Measurements from ENCODE around the gene MTERF4. TPM values are rescaled to one million over a fixed set of nuclear protein-coding genes. Genes with fewer than 3 reads are reported as not detected.

The MTERF4 gene
- total and polyA plus RNA-seq, 10 of the 15 experiments (the other 5 are each of a cell fraction or from before 2014, with no cell fraction given): 36.7 to 69.1 (median 45.5) TPM

DNA sequence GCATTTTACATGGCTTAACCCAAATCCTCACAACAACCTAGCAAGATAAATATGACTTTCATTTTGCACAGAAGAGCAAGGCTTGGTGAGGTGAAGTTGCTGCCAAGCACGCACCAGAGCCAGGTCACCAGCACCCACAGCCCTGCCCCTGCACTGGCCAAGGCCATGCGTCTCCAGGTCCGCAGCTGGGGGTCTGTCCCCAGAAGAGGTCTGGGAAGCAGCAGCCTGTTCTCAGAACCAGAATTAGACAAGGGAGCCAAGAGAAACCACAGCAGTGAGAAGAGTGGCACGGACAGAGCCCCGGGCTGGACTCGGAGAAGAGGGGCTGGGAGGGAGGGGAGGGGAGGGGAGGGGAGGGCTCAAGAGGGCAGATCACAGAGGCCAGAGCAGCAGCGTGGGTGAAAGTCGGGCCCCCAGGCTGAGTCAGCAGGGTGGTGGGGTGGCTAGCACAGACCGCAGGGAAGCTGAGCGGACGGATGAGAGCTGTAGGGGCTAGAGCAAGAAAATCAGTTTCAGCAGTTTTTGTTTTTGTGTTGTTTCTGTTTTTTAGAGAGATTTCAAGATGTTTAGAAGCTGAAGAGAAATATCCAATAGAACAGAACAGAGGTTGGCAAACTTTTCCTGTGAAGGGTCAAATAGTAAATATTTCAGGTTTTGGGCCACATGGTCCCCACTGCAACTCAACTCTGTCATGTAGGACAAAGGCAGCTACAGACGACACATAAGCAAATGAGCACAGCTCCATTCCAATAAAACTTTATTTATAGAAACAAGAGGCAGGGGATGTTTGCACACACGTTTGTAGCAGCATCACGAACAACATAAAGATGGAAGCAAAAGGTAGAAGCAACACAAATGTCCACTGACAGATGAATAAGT, 7.4 kb upstream of the MTERF4 start:
- ChIA-PET SMC1A (ENCODE audit: uncharacterized antibody, unreplicated experiment) (interaction anchor here (0.8 to 6.5 kb wide), 8 partner anchors 8 to 40 kb away, joined by 3 to 53 read pairs (median 6); partner anchors contain the start of genes MTERF4, PASK and PPP1R7), POLR2A (interaction anchor here (1.0 to 5.2 kb wide), 3 partner anchors 8 to 17 kb away, joined by 3 to 54 read pairs (median 4); partner anchors contain the start of gene MTERF4), RAD21 (ENCODE audit: unreplicated experiment) (interaction anchor here (0.8 to 4.9 kb wide), 5 partner anchors 9 to 40 kb away, joined by 3 to 43 read pairs (median 6); partner anchors contain the start of genes MTERF4, PASK and PPP1R7), CTCF (interaction anchor here (0.6 to 2.0 kb wide), 6 partner anchors 13 to 489 kb away, joined by 3 to 10 read pairs (median 5); partner anchors contain the start of genes PASK and PPP1R7)
- peak overlapping the region; percentile 11 for H3K4me3 ChIP-seq
- peaks cover 30% of the 10 kb centered on the region for H3K79me2 ChIP-seq (ENCODE audit: control insufficient read depth, insufficient read depth, low read length)
- H4K20me1 ChIP-seq (ENCODE audit: control insufficient read depth, insufficient read depth): no peaks in the 10 kb centered on the region
- no TSS peak for BruUV-seq (replicated peaks)
- peaks cover 33% of the 10 kb centered on the region for H3K4me1 ChIP-seq (ENCODE audit: control insufficient read depth, insufficient read depth, low read length)
- peak overlapping the region; percentile 56; the same call in 1 of the 2 replicates for H3K9ac ChIP-seq (ENCODE audit: control insufficient read depth, insufficient read depth, low read length)
- ATAC-seq: no peak
- DNase-seq (ENCODE audit: low read depth, low spot score): no peak
- H3K9me3 ChIP-seq (replicated peaks; ENCODE audit: control insufficient read depth, insufficient read depth, low read length): no peaks in the 10 kb centered on the region
- FAIRE-seq: no peak
- in situ Hi-C loops (cut with MboI) (no loop called here), intact Hi-C loops (cut with micrococcal nuclease; ENCODE audit: unreplicated experiment) (loop anchor here (1.0 kb wide), 1 partner anchor 18 kb away; no protein-coding TSS in a partner anchor)
- H3K4me2 ChIP-seq (ENCODE audit: control insufficient read depth, insufficient read depth): peak overlapping the region; percentile 90
- peak overlapping the region; percentile 18; the same call in 1 of the 2 replicates for H2AFZ ChIP-seq (ENCODE audit: control insufficient read depth, low read depth, low read length)
- H3K27ac ChIP-seq (ENCODE audit: control insufficient read depth, insufficient read depth): peak overlapping the region; percentile 82
- 3% methylated on average over 11 of the region's 14 CpGs for WGBS (ENCODE audit: insufficient coverage, insufficient replicate concordance, low lambda C conversion rate, missing lambda C conversion rate)
- H3K27me3 ChIP-seq (replicated peaks in 1 of 2; ENCODE audit: control insufficient read depth in 2 of 2, insufficient read depth in 2 of 2, low read length in 1 of 2): no peaks in the 10 kb centered on the region
- peaks cover 4 to 12% of the 10 kb centered on the region in 2 experiments; a peak in 3 of 4 replicates for H3K36me3 ChIP-seq (ENCODE audit: control insufficient read depth in 2 of 2, insufficient read depth in 2 of 2, low read length in 1 of 2)
- no peak for TF ChIP-seq TCF12 (IDR thresholded peaks at IDR 0.05; ENCODE audit: low read depth, low read length)
- TF ChIP-seq POU2F2 (IDR thresholded peaks at IDR 0.05; ENCODE audit: borderline replicate concordance, low read depth, low read length): 0 out of 3 replicates have a peak, but pooled peaks have one; percentile 8
- no peak for TF ChIP-seq NR2F1 (conservative IDR thresholded peaks at IDR 0.05)
- no peak for TF ChIP-seq PAX5 (IDR thresholded peaks at IDR 0.05; ENCODE audit: borderline replicate concordance, low read depth, low read length)
- TF ChIP-seq, protein P1, sequence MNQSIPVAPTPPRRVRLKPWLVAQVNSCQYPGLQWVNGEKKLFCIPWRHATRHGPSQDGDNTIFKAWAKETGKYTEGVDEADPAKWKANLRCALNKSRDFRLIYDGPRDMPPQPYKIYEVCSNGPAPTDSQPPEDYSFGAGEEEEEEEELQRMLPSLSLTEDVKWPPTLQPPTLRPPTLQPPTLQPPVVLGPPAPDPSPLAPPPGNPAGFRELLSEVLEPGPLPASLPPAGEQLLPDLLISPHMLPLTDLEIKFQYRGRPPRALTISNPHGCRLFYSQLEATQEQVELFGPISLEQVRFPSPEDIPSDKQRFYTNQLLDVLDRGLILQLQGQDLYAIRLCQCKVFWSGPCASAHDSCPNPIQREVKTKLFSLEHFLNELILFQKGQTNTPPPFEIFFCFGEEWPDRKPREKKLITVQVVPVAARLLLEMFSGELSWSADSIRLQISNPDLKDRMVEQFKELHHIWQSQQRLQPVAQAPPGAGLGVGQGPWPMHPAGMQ (IDR thresholded peaks at IDR 0.05; ENCODE audit: borderline replicate concordance): no peak
- TF ChIP-seq, protein P2, sequence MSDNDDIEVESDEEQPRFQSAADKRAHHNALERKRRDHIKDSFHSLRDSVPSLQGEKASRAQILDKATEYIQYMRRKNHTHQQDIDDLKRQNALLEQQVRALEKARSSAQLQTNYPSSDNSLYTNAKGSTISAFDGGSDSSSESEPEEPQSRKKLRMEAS (IDR thresholded peaks at IDR 0.05; ENCODE audit: low read depth, low read length): no peak
- TF ChIP-seq, protein P3, sequence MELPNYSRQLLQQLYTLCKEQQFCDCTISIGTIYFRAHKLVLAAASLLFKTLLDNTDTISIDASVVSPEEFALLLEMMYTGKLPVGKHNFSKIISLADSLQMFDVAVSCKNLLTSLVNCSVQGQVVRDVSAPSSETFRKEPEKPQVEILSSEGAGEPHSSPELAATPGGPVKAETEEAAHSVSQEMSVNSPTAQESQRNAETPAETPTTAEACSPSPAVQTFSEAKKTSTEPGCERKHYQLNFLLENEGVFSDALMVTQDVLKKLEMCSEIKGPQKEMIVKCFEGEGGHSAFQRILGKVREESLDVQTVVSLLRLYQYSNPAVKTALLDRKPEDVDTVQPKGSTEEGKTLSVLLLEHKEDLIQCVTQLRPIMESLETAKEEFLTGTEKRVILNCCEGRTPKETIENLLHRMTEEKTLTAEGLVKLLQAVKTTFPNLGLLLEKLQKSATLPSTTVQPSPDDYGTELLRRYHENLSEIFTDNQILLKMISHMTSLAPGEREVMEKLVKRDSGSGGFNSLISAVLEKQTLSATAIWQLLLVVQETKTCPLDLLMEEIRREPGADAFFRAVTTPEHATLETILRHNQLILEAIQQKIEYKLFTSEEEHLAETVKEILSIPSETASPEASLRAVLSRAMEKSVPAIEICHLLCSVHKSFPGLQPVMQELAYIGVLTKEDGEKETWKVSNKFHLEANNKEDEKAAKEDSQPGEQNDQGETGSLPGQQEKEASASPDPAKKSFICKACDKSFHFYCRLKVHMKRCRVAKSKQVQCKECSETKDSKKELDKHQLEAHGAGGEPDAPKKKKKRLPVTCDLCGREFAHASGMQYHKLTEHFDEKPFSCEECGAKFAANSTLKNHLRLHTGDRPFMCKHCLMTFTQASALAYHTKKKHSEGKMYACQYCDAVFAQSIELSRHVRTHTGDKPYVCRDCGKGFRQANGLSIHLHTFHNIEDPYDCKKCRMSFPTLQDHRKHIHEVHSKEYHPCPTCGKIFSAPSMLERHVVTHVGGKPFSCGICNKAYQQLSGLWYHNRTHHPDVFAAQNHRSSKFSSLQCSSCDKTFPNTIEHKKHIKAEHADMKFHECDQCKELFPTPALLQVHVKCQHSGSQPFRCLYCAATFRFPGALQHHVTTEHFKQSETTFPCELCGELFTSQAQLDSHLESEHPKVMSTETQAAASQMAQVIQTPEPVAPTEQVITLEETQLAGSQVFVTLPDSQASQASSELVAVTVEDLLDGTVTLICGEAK (IDR thresholded peaks at IDR 0.05; ENCODE audit: borderline replicate concordance): peak; percentile 94
